ENCODE results near the gene CCR1.

Gene CCR1

GRCh38 chr3:46208167-46208704, at the start of gene CCR1:
Gene CCR1, minus strand, starts transcription at chr3:46208313. Its CDS starts 4,000 bp downstream, at chr3:46204313.
- Histone ChIP-seq H3K9ac (ENCODE audit: low read length) (no peak within 1 kb of the TSS), H3K4me3 (ENCODE audit: low read depth, low read length, poor library complexity, severe bottlenecking) (no peak within 1 kb of the TSS), H3F3A (ENCODE audit: insufficient read depth, low read length) (no peaks in the 10 kb centered on the region), H3K36me3 (ENCODE audit: insufficient read depth, low read length) (no peaks in the 10 kb centered on the region), H3K79me2 (ENCODE audit: insufficient read depth, low read length) (no peaks in the 10 kb centered on the region), H3K4me2 (ENCODE audit: low read length) (no peak within 1 kb of the TSS), H4K20me1 (ENCODE audit: insufficient read depth, low read length) (no peaks in the 10 kb centered on the region), H2AFZ (ENCODE audit: low read length) (no peak within 1 kb of the TSS), H3K9me2 (ENCODE audit: low read depth, low read length) (no peaks in the 10 kb centered on the region), H3K4me1 (ENCODE audit: insufficient read depth, low read length, severe bottlenecking) (no peaks in the 10 kb centered on the region), H3K9me3 (ENCODE audit: low read length) (no peaks in the 10 kb centered on the region), H3K27ac (ENCODE audit: low read depth, low read length, poor library complexity, severe bottlenecking) (no peak within 1 kb of the TSS), H3K27me3 (ENCODE audit: insufficient read depth, low read length) (no peaks in the 10 kb centered on the region)
- TF ChIP-seq CTCF (IDR thresholded peaks at IDR 0.05; ENCODE audit: low read length) (peak; percentile 56; the same call in 1 of the 2 replicates), EZH2 (IDR thresholded peaks at IDR 0.05; ENCODE audit: borderline replicate concordance, low read length) (no peak)

- no peak overlapping the region for H3K4me2 ChIP-seq (ENCODE audit: low read length)
- no peaks in the 10 kb centered on the region for H3F3A ChIP-seq (ENCODE audit: insufficient read depth, low read length)
- H3K27ac ChIP-seq (ENCODE audit: low read depth, low read length, poor library complexity, severe bottlenecking), result no peak overlapping the region
- H3K27me3 ChIP-seq (ENCODE audit: insufficient read depth, low read length), result no peaks in the 10 kb centered on the region
- no peak overlapping the region for H3K4me3 ChIP-seq (ENCODE audit: low read depth, low read length, poor library complexity, severe bottlenecking)
- no peaks in the 10 kb centered on the region for H3K36me3 ChIP-seq (ENCODE audit: insufficient read depth, low read length)
- H3K4me1 ChIP-seq (ENCODE audit: insufficient read depth, low read length, severe bottlenecking), result no peaks in the 10 kb centered on the region
- H3K9me2 ChIP-seq (ENCODE audit: low read depth, low read length), result no peaks in the 10 kb centered on the region
- no peaks in the 10 kb centered on the region for H4K20me1 ChIP-seq (ENCODE audit: insufficient read depth, low read length)
- no peak for TF ChIP-seq CTCF (IDR thresholded peaks at IDR 0.05; ENCODE audit: low read length)
- no peaks in the 10 kb centered on the region for H3K9me3 ChIP-seq (ENCODE audit: low read length)
- no peaks in the 10 kb centered on the region for H3K79me2 ChIP-seq (ENCODE audit: insufficient read depth, low read length)
- H3K9ac ChIP-seq (ENCODE audit: low read length), result no peak overlapping the region
- no peak overlapping the region for H2AFZ ChIP-seq (ENCODE audit: low read length)
Observed at GRCh38 chr3:46252980-46253379, 44.9 kb upstream of the CCR1 start.

GRCh38 chr3:46245146-46245545, 37.0 kb upstream of the CCR1 start:
- H3K4me2 ChIP-seq (ENCODE audit: low read length), result no peak overlapping the region
- no peak overlapping the region for H3K4me3 ChIP-seq (ENCODE audit: low read depth, low read length, poor library complexity, severe bottlenecking)
- no peak overlapping the region for H3K27ac ChIP-seq (ENCODE audit: low read depth, low read length, poor library complexity, severe bottlenecking)
- H3K4me1 ChIP-seq (ENCODE audit: insufficient read depth, low read length, severe bottlenecking), result no peaks in the 10 kb centered on the region
- no peaks in the 10 kb centered on the region for H4K20me1 ChIP-seq (ENCODE audit: insufficient read depth, low read length)
- H3K79me2 ChIP-seq (ENCODE audit: insufficient read depth, low read length), result no peaks in the 10 kb centered on the region
- TF ChIP-seq EZH2 (IDR thresholded peaks at IDR 0.05; ENCODE audit: borderline replicate concordance, low read length) (no peak), CTCF (IDR thresholded peaks at IDR 0.05; ENCODE audit: low read length) (no peak)
- H3K36me3 ChIP-seq (ENCODE audit: insufficient read depth, low read length), result no peaks in the 10 kb centered on the region
- H3K9me2 ChIP-seq (ENCODE audit: low read depth, low read length), result no peaks in the 10 kb centered on the region
- no peak overlapping the region for H3K9ac ChIP-seq (ENCODE audit: low read length)
- no peaks in the 10 kb centered on the region for H3F3A ChIP-seq (ENCODE audit: insufficient read depth, low read length)
- no peak overlapping the region for H2AFZ ChIP-seq (ENCODE audit: low read length)
- H3K9me3 ChIP-seq (ENCODE audit: low read length), result no peaks in the 10 kb centered on the region
- no peaks in the 10 kb centered on the region for H3K27me3 ChIP-seq (ENCODE audit: insufficient read depth, low read length)
